Neural progenitor cell (in vitro differentiated cells): ENCODE measurements around the gene TSPAN11.

Experiments
- EZH2 ChIP-seq: fragments of 200-600 bp; sonication (generic); IDR thresholded peaks from 2 replicates; pipeline ENCODE4 v1.6.1; 2017; ENCODE audit warnings: antibody characterized with exemption, mild to moderate bottlenecking, moderate library complexity
- TF ChIP-seq, protein P1 (sequence below): fragments of 200-600 bp; sonication (generic); IDR thresholded peaks from 2 replicates; pipeline ENCODE4 v1.5.1; 2017; ENCODE audit warnings: antibody characterized with exemption, mild to moderate bottlenecking

GRCh38 chr12:30969606-30970395 is 43.3 kb downstream of the TSPAN11 start:
- TF ChIP-seq, protein P1, sequence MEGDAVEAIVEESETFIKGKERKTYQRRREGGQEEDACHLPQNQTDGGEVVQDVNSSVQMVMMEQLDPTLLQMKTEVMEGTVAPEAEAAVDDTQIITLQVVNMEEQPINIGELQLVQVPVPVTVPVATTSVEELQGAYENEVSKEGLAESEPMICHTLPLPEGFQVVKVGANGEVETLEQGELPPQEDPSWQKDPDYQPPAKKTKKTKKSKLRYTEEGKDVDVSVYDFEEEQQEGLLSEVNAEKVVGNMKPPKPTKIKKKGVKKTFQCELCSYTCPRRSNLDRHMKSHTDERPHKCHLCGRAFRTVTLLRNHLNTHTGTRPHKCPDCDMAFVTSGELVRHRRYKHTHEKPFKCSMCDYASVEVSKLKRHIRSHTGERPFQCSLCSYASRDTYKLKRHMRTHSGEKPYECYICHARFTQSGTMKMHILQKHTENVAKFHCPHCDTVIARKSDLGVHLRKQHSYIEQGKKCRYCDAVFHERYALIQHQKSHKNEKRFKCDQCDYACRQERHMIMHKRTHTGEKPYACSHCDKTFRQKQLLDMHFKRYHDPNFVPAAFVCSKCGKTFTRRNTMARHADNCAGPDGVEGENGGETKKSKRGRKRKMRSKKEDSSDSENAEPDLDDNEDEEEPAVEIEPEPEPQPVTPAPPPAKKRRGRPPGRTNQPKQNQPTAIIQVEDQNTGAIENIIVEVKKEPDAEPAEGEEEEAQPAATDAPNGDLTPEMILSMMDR = no peak
- no peak for TF ChIP-seq EZH2
